Measurements from ENCODE around the gene SUN3.

Gene SUN3

GRCh38 chr7:47973739-47974138 lies 55.2 kb downstream of the SUN3 start:
- no peak for FAIRE-seq

GRCh38 chr7:47970761-47971160 lies 58.1 kb downstream of the SUN3 start:
- peak; percentile 87 for FAIRE-seq

GRCh38 chr7:47968847-47969774 lies 59.8 kb downstream of the SUN3 start:
- FAIRE-seq: no peak

GRCh38 chr7:47967708-47968107 lies 61.2 kb downstream of the SUN3 start:
- FAIRE-seq: no peak

- FAIRE-seq: no peak
Observed at GRCh38 chr7:47967123-47967522, 61.8 kb downstream of the SUN3 start.

- FAIRE-seq: no peak
Observed at GRCh38 chr7:47965456-47965855, 63.5 kb downstream of the SUN3 start.

GRCh38 chr7:47962262-47962661 lies 66.6 kb downstream of the SUN3 start:
- FAIRE-seq: no peak

GRCh38 chr7:47957156-47957555 lies 71.8 kb downstream of the SUN3 start:
- no peak for FAIRE-seq

GRCh38 chr7:47956220-47956619 lies 72.7 kb downstream of the SUN3 start:
- FAIRE-seq: no peak

- no peak for FAIRE-seq
Observed at GRCh38 chr7:47954231-47954911, 74.5 kb downstream of the SUN3 start.

GRCh38 chr7:47953822-47954221 lies 75.1 kb downstream of the SUN3 start:
- no peak for FAIRE-seq

- no peak for FAIRE-seq
Observed at GRCh38 chr7:47952224-47952623, 76.7 kb downstream of the SUN3 start.

GRCh38 chr7:47951374-47951773 lies 77.5 kb downstream of the SUN3 start:
- no peak for FAIRE-seq

- no peak for FAIRE-seq
Observed at GRCh38 chr7:47950714-47951113, 78.2 kb downstream of the SUN3 start.

- no peak for FAIRE-seq
Observed at GRCh38 chr7:47949703-47950102, 79.2 kb downstream of the SUN3 start.

- FAIRE-seq: no peak
Observed at GRCh38 chr7:47948141-47948790, 80.6 kb downstream of the SUN3 start, which contains the start of gene PKD1L1. PKD1L1 (minus strand) TSS chr7:47948466; CDS start chr7:47948440, 26 bp downstream.

GRCh38 chr7:47947355-47947749 lies 81.6 kb downstream of the SUN3 start:
- no peak for FAIRE-seq

- no peak for FAIRE-seq
Observed at GRCh38 chr7:47946581-47947354, 82.1 kb downstream of the SUN3 start.

- FAIRE-seq: no peak
Observed at GRCh38 chr7:47945261-47946015, 83.5 kb downstream of the SUN3 start.

- FAIRE-seq: no peak
Observed at GRCh38 chr7:47944536-47945260, 84.2 kb downstream of the SUN3 start.
